HG03565 (cell line): ENCODE measurements around the gene TRAF2.

ENCODE experiments used
- ATAC-seq: cut with Tn5 transposase; IDR thresholded peaks from one replicate; pipeline ENCODE4 v1.9.1; 2021; ENCODE audit warnings: mild to moderate bottlenecking, moderate library complexity; ENCODE audit not compliant: unreplicated experiment

Gene TRAF2

DNA sequence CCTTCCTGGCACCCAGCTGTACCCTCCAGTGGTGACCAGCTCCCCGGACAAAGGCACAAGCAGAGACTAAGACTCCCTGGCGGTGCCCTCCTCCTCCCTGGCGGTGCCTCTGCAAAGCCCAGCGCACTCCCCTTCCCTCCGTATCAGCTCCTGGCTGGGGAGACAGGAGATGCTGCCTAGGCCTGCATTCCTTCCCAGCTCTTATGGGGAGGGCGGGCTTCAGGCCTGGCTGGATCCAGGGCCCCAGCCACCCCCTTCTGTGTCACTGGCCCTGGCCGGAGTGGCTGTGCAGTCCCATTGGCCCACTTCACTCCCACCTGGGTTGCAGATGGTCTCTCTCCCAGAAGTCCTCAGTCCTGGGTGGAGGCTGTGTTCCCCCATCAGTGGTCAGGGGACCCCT lies 72.2 kb downstream of the TRAF2 start:
- no peak for ATAC-seq

DNA sequence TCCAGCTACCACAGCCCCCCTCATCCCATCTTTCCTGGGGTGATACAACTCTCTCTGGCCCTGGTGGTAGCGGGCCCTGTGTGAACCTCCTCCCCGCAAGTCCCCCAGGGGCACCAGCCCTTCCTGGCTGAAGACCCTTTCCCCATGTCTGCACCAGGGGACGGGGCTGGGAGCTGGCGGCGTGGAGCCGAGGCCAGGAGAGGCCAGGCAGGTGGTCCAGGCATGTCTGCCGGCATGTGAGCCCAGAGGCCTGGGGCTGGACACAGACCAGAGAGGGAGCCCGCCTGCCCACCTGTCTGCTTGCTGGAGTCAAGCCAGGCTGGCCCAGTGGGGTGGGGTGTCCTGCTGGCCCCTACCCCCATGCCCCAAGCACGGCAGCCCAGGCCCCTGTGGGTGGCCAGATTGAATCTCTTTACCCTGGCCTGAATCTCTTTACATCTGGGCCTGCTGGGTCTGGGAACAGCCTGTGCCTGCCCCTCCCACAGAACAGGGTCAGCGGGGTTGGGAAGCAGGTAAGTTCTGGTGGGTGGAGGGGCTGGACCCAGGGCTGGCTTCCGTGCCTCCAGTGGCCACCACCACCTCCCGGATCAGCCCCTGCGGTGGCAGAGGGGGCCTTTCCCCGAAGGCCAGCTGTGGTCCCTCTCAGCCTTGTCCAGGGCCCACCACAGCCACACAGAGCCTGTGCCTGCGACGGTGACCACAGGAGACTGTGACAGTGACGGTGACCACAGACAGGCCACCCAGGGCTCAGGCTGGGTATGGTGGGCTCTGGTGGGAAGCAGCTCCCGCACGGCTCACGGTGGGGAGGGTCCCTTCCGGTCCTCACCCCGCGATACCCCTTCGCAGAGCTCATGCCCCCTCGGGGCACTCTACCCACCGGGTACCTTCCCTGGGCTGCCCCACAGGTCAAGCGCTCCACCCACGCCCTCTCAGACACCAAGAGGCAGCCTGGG lies 72.9 kb downstream of the TRAF2 start:
- ATAC-seq, result no peak

DNA sequence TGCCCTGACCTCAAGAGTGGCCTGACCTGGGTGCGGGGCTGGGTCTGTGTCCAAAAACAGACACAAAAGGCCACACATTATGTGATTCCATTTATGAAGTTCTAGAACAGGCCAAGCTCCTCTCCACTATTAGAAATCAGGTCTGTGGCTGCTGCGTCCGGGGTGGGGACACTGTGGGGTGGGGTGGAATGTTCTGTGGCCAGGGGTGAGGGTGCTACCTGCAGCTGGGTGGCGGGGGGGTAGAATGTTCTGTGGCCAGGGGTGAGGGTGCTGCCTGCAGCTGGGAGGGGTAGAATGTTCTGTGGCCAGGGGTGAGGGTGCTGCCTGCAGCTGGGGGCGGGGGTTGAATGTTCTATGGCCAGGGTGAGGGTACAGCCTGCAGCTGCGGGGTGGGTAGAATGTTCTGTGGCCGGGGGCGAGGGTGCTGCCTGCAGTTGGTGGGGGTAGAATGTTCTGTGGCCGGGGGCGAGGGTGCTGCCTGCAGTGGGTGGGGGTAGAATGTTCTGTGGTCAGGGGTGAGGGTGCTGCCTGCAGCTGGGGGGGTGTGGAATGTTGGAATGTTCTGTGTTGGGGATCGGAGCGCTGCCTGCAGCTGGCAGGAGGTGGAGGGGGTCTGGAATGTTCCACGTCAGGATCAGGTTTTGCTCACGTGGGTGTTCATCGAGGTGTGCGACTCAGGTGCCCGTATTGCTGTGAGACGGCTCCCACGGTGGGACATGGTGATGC lies 74.1 kb downstream of the TRAF2 start:
- no peak for ATAC-seq

DNA sequence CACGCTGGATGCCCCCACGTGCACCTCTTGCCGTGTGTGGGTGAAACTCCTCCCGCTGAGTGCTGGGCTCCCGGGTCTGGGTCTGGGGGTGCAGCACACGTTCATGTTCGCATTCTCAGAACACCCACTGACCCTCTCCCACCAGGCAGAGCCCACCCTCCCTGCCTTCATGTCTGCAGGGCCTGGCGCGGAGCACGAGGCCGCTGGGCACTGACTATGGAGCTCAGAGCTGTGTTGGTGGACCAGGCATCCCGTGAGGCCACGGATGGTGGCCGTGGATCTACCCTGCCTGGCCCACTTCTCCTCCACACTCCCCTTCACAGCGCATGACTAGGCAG lies 74.6 kb downstream of the TRAF2 start:
- ATAC-seq, result no peak

GRCh38 chr9:136961279-136962065 lies 75.2 kb downstream of the TRAF2 start:
- ATAC-seq, result no peak

DNA sequence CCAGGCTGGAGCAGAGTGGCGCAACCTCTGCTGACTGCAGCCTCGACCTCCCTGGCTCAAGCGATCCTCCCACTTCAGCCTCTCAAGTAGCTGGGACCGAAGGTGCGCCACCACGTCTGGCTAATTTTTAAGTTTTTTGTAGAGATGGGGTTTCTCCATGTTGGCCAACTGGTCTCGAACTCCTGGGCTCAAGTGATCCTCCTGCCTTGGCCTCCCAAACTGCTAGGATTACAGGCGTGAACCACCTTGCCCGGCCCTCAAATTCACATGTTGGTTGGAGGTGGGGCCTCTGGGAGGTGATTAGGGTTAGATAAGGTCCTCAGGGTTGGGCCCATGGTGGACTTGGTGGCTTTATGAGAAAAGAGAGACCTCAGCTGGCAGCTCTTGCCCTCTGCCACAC lies 75.8 kb downstream of the TRAF2 start:
- ATAC-seq, result no peak

DNA sequence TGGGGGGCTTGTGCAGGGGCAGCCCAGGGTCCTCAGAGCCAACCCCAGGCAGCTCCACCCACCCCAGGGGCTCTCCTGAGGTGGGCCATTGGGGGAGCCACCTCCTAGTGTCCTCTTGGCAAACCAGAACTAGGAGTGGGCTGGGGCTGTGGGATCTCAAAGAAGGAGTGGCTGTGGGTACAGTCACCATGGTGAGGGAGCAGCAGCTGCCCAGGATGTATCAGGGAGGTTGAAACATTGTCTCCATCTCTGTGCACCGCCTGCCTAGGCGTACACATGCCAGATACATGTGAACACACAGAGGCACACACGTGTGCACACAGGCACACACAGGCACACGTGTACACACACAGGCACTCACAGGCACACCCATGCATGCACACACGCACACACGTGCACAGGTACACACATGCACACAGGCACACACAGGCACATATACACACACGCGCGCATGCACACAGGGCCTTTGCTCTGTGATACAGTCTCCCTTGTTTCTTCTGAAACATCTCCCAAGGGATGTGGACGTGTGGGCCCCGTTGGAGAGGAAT lies 76.5 kb downstream of the TRAF2 start:
- no peak for ATAC-seq

- no peak for ATAC-seq
Observed at GRCh38 chr9:136963341-136963740, 77.0 kb downstream of the TRAF2 start.

DNA sequence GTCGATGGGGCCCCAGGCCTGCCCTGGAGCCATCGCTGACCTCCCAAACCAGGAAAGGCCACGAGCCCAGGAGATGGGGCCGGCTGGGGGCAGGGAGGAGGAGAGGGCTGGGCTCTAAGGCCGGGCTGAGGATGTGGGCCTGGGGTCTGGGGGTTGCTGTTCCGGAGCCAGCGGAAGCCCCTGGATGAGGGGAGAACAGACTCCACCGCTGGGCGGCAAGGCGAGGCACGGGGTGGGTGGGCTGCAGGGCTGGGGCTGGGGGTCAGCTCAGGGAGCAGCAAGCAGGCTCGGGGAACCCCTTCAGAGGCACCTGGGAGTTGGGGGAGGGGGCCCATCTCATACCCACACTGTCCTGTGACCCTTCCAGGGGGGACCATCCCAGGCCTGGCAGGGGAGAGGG lies 77.4 kb downstream of the TRAF2 start:
- no peak for ATAC-seq

GRCh38 chr9:136964171-136964689 lies 77.9 kb downstream of the TRAF2 start:
- no peak for ATAC-seq

DNA sequence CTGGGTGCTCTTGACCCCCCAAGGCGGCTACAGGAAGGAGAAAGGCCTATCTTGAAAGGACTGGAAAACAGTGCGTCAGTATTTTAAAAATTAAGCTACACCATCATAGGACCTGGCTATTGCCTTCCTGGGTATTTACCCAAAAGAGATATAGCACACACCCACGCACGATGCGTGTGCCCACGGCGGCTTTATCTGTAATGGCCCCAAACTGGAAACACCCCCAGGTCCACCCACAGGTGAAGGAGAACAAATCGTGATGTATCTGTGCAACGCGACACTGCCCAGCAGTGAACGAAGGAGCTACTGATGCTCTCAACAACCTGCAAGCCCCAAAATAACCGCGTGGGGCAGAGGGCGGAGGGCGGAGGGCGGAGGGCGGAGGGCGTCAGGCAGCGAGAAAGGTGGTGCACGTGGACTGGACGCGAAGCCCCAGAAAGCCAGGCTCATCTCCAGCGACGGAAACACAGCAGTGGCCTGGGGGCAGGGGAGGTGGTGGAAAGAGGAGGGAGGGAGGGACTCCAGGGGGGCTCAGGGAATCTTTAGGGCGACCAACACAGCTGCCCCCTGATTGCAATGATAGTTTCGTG lies 78.6 kb downstream of the TRAF2 start:
- no peak for ATAC-seq

GRCh38 chr9:136965771-136966484 lies 79.6 kb downstream of the TRAF2 start:
- ATAC-seq, result no peak

DNA sequence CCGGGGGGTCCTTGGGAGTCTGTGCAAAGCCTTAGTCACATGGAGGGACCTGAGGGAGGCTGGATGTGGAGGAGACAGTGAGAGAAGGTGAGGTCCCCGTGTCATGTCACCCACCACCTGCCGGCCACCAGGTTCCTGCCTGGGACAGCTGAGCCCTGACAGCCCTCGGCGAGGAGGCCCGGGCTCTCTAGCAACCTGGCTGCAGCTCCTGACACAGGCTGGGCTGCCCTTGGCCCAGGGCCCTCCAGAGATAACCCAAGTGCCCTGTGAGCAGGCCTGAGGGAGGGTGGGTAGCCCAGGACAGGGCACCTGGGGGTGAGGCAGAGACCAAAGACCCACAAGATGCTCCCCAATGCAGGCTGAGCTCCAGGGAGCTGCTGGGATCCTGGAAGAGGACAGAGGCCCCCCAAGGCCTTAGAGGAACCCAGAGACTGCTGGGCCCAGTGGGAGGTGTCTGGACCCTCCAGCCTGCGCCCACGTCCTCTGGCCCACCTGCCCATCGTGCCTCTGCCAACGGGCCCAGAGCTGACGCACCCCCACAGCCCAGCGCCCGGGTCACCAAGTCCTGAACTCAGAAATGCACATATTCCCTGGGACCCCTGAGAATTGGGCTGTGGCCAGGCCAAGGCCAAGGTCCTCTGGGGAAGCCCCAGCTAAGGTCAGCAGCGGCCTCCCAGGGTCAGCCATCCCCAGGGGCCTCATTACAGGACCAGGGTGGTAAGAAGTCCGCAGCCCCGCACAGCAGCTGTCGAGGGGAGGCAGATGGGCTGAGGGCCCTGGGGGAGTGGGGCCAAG lies 82.2 kb downstream of the TRAF2 start:
- no peak for ATAC-seq

- ATAC-seq, result no peak
Observed at GRCh38 chr9:136969150-136969549, 82.8 kb downstream of the TRAF2 start.

- ATAC-seq, result no peak
Observed at GRCh38 chr9:136969774-136970173, 83.5 kb downstream of the TRAF2 start.

DNA sequence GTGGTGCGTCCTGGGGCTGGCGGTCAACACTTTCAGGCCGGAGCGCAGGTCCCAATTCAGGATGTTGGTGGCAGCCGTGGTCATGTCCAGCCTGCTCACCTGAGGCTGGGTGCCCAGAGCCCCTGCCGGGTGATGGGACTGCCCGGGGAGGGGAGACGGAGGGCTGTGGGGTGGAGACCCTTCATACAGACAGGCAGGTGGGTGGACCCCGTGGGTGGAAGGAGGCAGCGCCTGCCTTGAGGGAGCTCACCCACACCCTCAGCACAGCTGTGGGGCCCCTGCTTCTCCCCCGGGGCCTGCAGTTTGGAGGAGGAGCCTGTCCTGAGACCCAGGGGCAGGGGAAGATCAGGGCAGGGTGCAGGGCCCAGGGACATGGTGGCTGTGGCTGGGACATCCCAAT lies 84.0 kb downstream of the TRAF2 start:
- no peak for ATAC-seq

- ATAC-seq, result no peak
Observed at GRCh38 chr9:136971746-136972145, 85.4 kb downstream of the TRAF2 start.

- ATAC-seq, result no peak
Observed at GRCh38 chr9:136972335-136972734, 86.0 kb downstream of the TRAF2 start.

- no peak for ATAC-seq
Observed at GRCh38 chr9:136972743-136973142, 86.4 kb downstream of the TRAF2 start.
